BE2C (cell line): ENCODE results near the gene GCM1.
A peak's percentile ranks its signal among the peaks of the same experiment; 100 is the strongest.

Experiments used
- DNase-seq: peaks from one replicate; pipeline ENCODE4 v3.0.0-alpha.2; 2020
- H3K27me3 ChIP-seq: fragments of 250-450 bp; sonication (Bioruptor Pico); 2 replicates; pipeline ENCODE4 v1.5.1; 2020; ENCODE audit warnings: mild to moderate bottlenecking
- H3K36me3 ChIP-seq: fragments of 250-450 bp; sonication (Bioruptor Pico); 2 replicates; pipeline ENCODE4 v1.5.1; 2020; ENCODE audit warnings: mild to moderate bottlenecking
- H3K4me1 ChIP-seq: fragments of 250-450 bp; sonication (Bioruptor Pico); 2 replicates; pipeline ENCODE4 v1.5.1; 2020
- H3K4me3 ChIP-seq: 2 replicates; pipeline ENCODE4 v1.5.1; 2011; ENCODE audit warnings: low read depth, low read length
- H3K9me3 ChIP-seq: fragments of 250-450 bp; sonication (Bioruptor Pico); 2 replicates; pipeline ENCODE4 v1.5.1; 2020
- CTCF ChIP-seq: IDR thresholded peaks from 2 replicates; pipeline ENCODE4 v1.5.1; 2012; ENCODE audit warnings: mild to moderate bottlenecking, low read depth, low read length

Gene GCM1

DNA sequence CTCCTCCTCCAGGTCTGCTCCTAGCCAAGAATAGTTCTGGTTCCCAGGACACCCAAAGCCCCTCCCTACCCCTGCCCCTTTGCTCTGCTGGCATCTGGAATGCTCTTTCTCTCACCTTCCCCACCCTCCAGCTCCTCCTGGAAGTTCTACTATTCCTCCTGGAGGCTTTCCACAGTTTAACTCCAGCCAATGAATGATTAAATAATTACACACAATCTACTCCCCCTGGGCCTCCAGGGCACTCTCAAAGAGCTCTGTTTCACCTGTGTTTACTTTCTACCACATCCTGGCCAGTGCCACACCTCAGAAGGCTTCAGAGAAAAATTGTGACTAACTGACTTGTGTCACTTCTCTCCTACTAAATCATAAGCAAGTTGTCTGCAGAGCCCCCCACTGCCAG is 36.2 kb downstream of the GCM1 start:
- no peaks in the 10 kb centered on the region for H3K36me3 ChIP-seq
- H3K4me3 ChIP-seq, result no peak overlapping the region
- no peaks in the 10 kb centered on the region for H3K4me1 ChIP-seq
- H3K9me3 ChIP-seq, result no peaks in the 10 kb centered on the region
- H3K27me3 ChIP-seq, result no peaks in the 10 kb centered on the region
- TF ChIP-seq CTCF, result no peak
- DNase-seq, result no peak

DNA sequence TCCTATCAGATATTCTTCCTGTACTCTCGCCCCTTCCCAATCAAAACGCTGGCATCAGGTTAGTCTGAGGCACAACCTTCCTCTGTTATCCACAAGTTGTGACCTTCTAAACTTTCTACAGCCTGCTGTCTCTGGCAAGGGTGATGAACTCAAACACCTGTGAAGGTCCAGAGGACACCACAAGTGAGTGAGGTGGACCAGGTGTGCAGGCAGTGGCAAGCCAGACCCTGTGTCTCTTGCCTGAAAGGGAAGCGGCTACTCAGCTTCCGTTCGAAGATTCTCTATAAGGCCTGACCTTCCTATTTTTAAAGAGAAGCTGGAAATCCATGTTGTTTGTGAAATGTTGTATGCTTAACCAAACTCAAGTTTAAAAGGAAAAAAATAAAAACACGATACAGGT is 36.8 kb downstream of the GCM1 start:
- no peak for TF ChIP-seq CTCF
- DNase-seq, result no peak
- Histone ChIP-seq H3K27me3 (no peaks in the 10 kb centered on the region), H3K36me3 (no peaks in the 10 kb centered on the region), H3K9me3 (no peaks in the 10 kb centered on the region), H3K4me3 (no peak overlapping the region), H3K4me1 (no peaks in the 10 kb centered on the region)

DNA sequence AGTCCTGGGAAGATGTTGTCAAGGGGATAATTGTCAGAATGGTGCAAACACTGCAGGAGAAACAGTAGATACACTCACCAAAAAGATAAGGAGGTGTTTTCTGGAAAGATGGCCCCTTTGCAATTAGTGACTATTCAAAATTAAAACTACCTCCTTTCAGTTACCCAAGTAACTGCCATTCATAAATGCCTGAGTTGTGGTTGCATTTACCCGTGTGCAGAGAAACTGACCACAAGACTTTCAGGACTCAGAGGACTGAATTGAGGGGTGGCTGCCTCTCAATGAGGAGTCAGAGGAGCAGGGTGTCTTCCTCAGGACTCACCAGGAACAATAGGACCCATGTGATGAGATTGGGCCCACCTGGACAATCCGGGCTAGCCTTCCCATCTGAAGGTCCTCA is 39.0 kb downstream of the GCM1 start:
- H3K4me3 ChIP-seq, result no peak overlapping the region

GRCh38 chr6:53107091-53107490 is 41.5 kb downstream of the GCM1 start:
- no peaks in the 10 kb centered on the region for H3K36me3 ChIP-seq
- H3K4me3 ChIP-seq, result no peak overlapping the region
- H3K9me3 ChIP-seq, result no peaks in the 10 kb centered on the region
- TF ChIP-seq CTCF, result no peak
- no peaks in the 10 kb centered on the region for H3K4me1 ChIP-seq
- no peak for DNase-seq
- H3K27me3 ChIP-seq, result no peaks in the 10 kb centered on the region

More for the DNA sequence above, 39.0 kb downstream of the GCM1 start:
- no peaks in the 10 kb centered on the region for H3K4me1 ChIP-seq
- H3K27me3 ChIP-seq, result no peaks in the 10 kb centered on the region
- DNase-seq, result no peak
- no peaks in the 10 kb centered on the region for H3K9me3 ChIP-seq
- TF ChIP-seq CTCF, result no peak
- H3K36me3 ChIP-seq, result no peaks in the 10 kb centered on the region

DNA sequence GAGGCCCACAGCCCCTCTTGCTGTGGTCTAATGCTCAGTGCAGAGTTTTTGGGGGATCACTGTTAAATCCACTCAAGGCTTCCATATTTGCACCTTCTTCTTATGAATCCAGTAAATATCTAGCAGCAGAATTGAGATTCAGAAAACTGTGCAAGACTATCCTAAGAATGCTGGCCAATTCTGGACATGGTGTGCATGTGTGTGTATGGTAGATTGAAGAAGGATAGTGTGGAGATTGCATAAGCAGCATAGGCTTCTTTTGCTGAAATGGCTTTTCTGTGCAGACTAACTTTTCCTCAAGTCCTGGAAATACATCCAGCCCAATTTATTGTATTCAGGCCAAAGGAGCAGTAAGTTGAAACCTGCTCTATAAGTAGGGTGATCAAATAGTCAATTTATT is 43.7 kb downstream of the GCM1 start:
- Histone ChIP-seq H3K4me3 (no peak overlapping the region), H3K4me1 (no peaks in the 10 kb centered on the region), H3K36me3 (0 out of 2 replicates have a peak, but pooled peaks cover 3% of the 10 kb centered on the region), H3K9me3 (no peaks in the 10 kb centered on the region), H3K27me3 (no peaks in the 10 kb centered on the region)
- TF ChIP-seq CTCF, result no peak
- no peak for DNase-seq

DNA sequence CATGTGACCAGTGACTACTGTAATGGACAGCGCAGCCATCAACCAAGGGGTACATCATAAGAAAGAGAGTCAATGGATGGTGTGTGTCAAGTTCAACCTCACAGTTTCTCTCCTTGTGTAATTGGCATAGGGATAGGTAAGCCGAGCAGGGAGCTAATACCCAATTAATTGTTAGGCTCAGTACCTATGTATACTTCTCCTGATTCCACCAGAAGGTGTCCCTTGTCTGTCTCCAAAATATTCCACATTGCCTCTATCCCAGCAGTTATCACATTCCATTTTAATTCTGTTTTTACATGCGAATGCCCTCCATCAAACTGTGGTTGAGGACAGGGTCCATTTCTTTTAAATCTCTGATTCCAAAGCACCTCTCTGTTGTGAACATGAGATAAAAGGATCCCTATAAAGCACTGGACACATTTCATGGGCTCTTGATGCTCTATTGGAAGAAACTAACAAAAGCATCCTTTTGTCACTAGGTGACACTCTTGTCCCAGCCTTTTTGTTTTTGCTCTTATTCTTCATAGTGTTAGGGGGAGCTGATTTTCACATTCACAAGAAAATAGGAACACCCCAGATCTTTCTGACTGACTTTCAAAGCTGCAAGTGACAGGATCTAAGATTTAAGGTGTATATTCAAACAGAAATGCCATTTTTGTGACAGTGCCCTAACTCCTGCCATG is 44.5 kb downstream of the GCM1 start:
- Histone ChIP-seq H3K9me3 (no peaks in the 10 kb centered on the region), H3K36me3 (0 out of 2 replicates have a peak, but pooled peaks cover 3% of the 10 kb centered on the region), H3K27me3 (no peaks in the 10 kb centered on the region), H3K4me3 (no peak overlapping the region), H3K4me1 (no peaks in the 10 kb centered on the region)
- peak; percentile 39 for TF ChIP-seq CTCF
- no peak for DNase-seq
